Measurements from ENCODE around the gene ACBD6. TPM values are rescaled to one million over a fixed set of nuclear protein-coding genes. Genes with fewer than 3 reads are reported as not detected.

Gene ACBD6
- polyA plus RNA-seq, 1 experiment, result 49.0 TPM

GRCh38 chr1:180258935-180259334 lies 243.4 kb downstream of the ACBD6 start:
- ChIA-PET CTCF (interaction anchor here (1.2 to 1.5 kb wide), 3 partner anchors 157 to 223 kb away, joined by 3 to 4 read pairs (median 4); no protein-coding TSS in a partner anchor), POLR2A (no interaction called here)
- Histone ChIP-seq H3K36me3 (ENCODE audit: control insufficient read depth, insufficient read depth, low read length) (no peaks in the 10 kb centered on the region), H3K27me3 (ENCODE audit: control insufficient read depth, insufficient read depth, low read length) (peaks cover 7% of the 10 kb centered on the region), H3K4me3 (ENCODE audit: low read depth, low read length) (no peak overlapping the region)
- TF ChIP-seq CTCF (IDR thresholded peaks at IDR 0.05; ENCODE audit: insufficient read depth, low read depth, low read length), result no peak
- no peak for DNase-seq (ENCODE audit: low read depth)

- Histone ChIP-seq H3K4me3 (ENCODE audit: low read depth, low read length) (no peak overlapping the region), H3K36me3 (ENCODE audit: control insufficient read depth, insufficient read depth, low read length) (no peaks in the 10 kb centered on the region), H3K27me3 (ENCODE audit: control insufficient read depth, insufficient read depth, low read length) (peaks cover 7% of the 10 kb centered on the region)
- no peak for DNase-seq (ENCODE audit: low read depth)
- TF ChIP-seq CTCF (IDR thresholded peaks at IDR 0.05; ENCODE audit: insufficient read depth, low read depth, low read length), result no peak
- ChIA-PET POLR2A (no interaction called here), CTCF (interaction anchor here (1.2 to 1.5 kb wide), 3 partner anchors 158 to 223 kb away, joined by 3 to 4 read pairs (median 4); no protein-coding TSS in a partner anchor)
Observed at GRCh38 chr1:180258290-180258689, 244.1 kb downstream of the ACBD6 start.

GRCh38 chr1:180257486-180257885 lies 244.9 kb downstream of the ACBD6 start:
- CTCF ChIA-PET, result interaction anchor here (6.9 kb wide), 1 partner anchor 223 kb away, joined by 88 read pairs; no protein-coding TSS in a partner anchor
- no peak for DNase-seq (ENCODE audit: low read depth)
- H3K36me3 ChIP-seq (ENCODE audit: control insufficient read depth, insufficient read depth, low read length), result no peaks in the 10 kb centered on the region
- H3K27me3 ChIP-seq (ENCODE audit: control insufficient read depth, insufficient read depth, low read length), result peaks cover 7% of the 10 kb centered on the region
- no peak for TF ChIP-seq CTCF (IDR thresholded peaks at IDR 0.05; ENCODE audit: insufficient read depth, low read depth, low read length)
- H3K4me3 ChIP-seq (ENCODE audit: low read depth, low read length), result no peak overlapping the region
- POLR2A ChIA-PET, result no interaction called here

- no peaks in the 10 kb centered on the region for H3K36me3 ChIP-seq (ENCODE audit: control insufficient read depth, insufficient read depth, low read length)
- H3K27me3 ChIP-seq (ENCODE audit: control insufficient read depth, insufficient read depth, low read length), result peaks cover 7% of the 10 kb centered on the region
- no peak for DNase-seq (ENCODE audit: low read depth)
- no peak overlapping the region for H3K4me3 ChIP-seq (ENCODE audit: low read depth, low read length)
- no peak for TF ChIP-seq CTCF (IDR thresholded peaks at IDR 0.05; ENCODE audit: insufficient read depth, low read depth, low read length)
- CTCF ChIA-PET, result interaction anchor here (6.9 kb wide), 1 partner anchor 224 kb away, joined by 88 read pairs; no protein-coding TSS in a partner anchor
- POLR2A ChIA-PET, result no interaction called here
Observed at GRCh38 chr1:180257028-180257386, 245.4 kb downstream of the ACBD6 start.

- ChIA-PET POLR2A (no interaction called here), CTCF (interaction anchor here (1.0 to 6.9 kb wide), 2 partner anchors 159 to 224 kb away, joined by 4 to 88 read pairs; no protein-coding TSS in a partner anchor)
Observed at GRCh38 chr1:180256341-180257027, 245.9 kb downstream of the ACBD6 start.

More at GRCh38 chr1:180256341-180257027, 245.9 kb downstream of the ACBD6 start:
- DNase-seq (ENCODE audit: low read depth), result no peak
- Histone ChIP-seq H3K4me3 (ENCODE audit: low read depth, low read length) (no peak overlapping the region), H3K36me3 (ENCODE audit: control insufficient read depth, insufficient read depth, low read length) (no peaks in the 10 kb centered on the region), H3K27me3 (ENCODE audit: control insufficient read depth, insufficient read depth, low read length) (peaks cover 7% of the 10 kb centered on the region)
- TF ChIP-seq CTCF (IDR thresholded peaks at IDR 0.05; ENCODE audit: insufficient read depth, low read depth, low read length), result no peak

Measured in BJ (cell line).